RWPE1 (cell line): Measurements from ENCODE around the gene CIAPIN1.

Experiments
- CTCF ChIA-PET: fragments of 350-600 bp; sonication (Branson Sonifier 250); formaldehyde crosslinking; extraction: SDS; loops from one replicate; lab custom pipeline; 2021; lab: Yijun Ruan, JAX
- POLR2A ChIA-PET: fragments of 400-600 bp; formaldehyde crosslinking; extraction: SDS; loops from one replicate; lab custom pipeline; 2020; ENCODE audit warnings: antibody characterized with exemption; ENCODE audit not compliant: low non-redundant PET; lab: Yijun Ruan, JAX
- DNase-seq: peaks from one replicate; pipeline ENCODE4 v3.0.0; 2012; ENCODE audit warnings: low spot score
- H3K27ac ChIP-seq: fragments of 450-650 bp; 2 replicates; pipeline ENCODE4 v1.5.1; 2017
- TF ChIP-seq, protein P1 (sequence below): fragments of 450-650 bp; conservative IDR thresholded peaks from 2 replicates; pipeline ENCODE4 v1.5.1; 2017; ENCODE audit warnings: low read depth, mild to moderate bottlenecking

Gene CIAPIN1

DNA sequence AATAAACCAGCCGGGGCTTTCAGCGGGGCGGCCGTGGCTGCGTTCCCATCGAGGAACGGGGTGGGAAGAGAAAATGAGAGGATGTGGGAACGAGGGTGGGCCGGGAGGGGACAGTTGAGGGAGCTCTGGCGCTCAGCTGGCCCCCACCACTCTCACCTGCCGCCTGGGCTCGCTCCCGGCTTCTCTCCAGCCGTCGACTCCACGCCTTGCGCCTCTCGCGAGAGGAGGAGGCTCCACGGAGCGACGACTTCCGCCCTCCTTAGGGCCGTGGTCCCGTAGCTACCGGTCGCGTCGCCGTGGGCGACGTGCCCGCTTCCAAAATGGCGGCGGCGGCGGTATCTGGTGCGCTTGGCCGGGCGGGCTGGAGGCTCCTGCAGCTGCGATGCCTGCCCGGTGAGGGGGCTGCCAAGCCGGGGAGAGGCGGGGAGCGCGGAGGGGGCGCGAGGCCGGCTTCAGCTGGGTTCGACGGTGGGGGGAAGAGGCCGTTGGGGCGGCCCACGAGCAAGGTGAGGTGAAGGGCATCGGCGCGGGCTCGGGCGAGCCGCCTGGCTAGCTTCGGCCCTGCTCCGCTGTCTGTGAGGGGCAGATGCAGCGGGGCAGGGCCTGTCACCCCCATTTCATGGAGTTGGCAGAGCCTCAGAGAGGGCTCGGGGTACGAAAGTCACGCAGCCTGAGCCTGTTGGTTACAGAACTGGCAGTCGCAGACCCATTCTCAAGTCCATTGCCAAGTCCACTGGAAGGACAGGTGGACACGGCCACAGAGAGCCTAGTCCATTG lies at the start of gene CIAPIN1, which contains the start of gene COQ9:
TSS of gene CIAPIN1 (minus strand) at position 200 of the 777 bp plus-strand sequence. CDS start 6,457 bp downstream, outside the sequence.
TSS of gene COQ9 (plus strand) at position 294 of the 777 bp plus-strand sequence. CDS start at position 321, 27 bp downstream.
- H3K27ac ChIP-seq = peak within 1 kb of the TSS; percentile 84
- CTCF ChIA-PET = interaction anchor here (0.5 to 2.8 kb wide), 6 partner anchors 13 to 1229 kb away, joined by 3 to 14 read pairs (median 6); partner anchors contain the start of gene POLR2C
- POLR2A ChIA-PET = interaction anchor here (0.6 to 1.0 kb wide), 4 partner anchors 16 to 339 kb away, joined by 3 read pairs; no protein-coding TSS in a partner anchor
- DNase-seq = peak; percentile 93
- TF ChIP-seq, protein P1, sequence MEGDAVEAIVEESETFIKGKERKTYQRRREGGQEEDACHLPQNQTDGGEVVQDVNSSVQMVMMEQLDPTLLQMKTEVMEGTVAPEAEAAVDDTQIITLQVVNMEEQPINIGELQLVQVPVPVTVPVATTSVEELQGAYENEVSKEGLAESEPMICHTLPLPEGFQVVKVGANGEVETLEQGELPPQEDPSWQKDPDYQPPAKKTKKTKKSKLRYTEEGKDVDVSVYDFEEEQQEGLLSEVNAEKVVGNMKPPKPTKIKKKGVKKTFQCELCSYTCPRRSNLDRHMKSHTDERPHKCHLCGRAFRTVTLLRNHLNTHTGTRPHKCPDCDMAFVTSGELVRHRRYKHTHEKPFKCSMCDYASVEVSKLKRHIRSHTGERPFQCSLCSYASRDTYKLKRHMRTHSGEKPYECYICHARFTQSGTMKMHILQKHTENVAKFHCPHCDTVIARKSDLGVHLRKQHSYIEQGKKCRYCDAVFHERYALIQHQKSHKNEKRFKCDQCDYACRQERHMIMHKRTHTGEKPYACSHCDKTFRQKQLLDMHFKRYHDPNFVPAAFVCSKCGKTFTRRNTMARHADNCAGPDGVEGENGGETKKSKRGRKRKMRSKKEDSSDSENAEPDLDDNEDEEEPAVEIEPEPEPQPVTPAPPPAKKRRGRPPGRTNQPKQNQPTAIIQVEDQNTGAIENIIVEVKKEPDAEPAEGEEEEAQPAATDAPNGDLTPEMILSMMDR = no peak

DNA sequence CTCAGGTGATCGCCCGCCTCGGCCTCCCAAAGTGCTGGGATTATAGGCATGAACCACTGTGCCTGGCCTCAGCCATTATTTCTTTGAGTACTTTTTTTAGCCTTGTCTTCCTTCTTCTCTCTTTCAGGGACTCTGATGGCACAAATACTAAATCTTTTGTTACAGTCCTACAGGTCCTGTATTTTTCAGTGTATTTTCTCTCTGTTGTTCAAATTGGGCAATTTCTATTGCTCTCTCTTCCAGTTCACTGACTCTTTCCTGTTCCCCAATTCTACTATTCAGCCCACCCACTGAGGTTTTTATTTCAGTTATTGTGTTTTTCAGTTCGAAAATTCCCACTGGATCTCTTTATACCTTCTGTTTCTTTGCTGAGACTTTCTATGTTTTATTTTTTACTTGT lies 46.6 kb upstream of the CIAPIN1 start:
- TF ChIP-seq, protein P1 = no peak
- H3K27ac ChIP-seq = no peak overlapping the region
- no peak for DNase-seq
- POLR2A ChIA-PET = no interaction called here
- CTCF ChIA-PET = no interaction called here

DNA sequence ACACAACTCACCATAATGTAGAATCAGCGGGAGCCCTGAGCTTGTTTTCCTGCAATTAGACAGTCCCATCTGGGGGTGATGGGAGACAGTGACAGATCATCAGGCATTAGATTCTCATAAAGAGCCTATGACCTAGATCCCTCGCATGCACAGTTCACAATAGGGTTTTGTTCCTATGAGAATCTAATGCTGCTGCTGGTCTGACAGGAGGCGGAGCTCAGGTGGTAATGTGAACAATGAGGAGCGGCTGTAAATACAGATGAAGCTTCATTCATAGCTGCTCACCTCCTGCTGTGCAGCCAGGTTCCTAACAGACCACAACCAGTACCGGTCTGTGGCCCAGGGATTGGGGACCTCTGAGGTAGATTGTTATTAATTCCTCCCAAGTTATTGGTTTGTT lies 42.0 kb upstream of the CIAPIN1 start:
- CTCF ChIA-PET = interaction anchor here (0.6 kb wide), 1 partner anchor 20 kb away, joined by 3 read pairs; no protein-coding TSS in a partner anchor
- TF ChIP-seq, protein P1 = no peak
- POLR2A ChIA-PET = no interaction called here

DNA sequence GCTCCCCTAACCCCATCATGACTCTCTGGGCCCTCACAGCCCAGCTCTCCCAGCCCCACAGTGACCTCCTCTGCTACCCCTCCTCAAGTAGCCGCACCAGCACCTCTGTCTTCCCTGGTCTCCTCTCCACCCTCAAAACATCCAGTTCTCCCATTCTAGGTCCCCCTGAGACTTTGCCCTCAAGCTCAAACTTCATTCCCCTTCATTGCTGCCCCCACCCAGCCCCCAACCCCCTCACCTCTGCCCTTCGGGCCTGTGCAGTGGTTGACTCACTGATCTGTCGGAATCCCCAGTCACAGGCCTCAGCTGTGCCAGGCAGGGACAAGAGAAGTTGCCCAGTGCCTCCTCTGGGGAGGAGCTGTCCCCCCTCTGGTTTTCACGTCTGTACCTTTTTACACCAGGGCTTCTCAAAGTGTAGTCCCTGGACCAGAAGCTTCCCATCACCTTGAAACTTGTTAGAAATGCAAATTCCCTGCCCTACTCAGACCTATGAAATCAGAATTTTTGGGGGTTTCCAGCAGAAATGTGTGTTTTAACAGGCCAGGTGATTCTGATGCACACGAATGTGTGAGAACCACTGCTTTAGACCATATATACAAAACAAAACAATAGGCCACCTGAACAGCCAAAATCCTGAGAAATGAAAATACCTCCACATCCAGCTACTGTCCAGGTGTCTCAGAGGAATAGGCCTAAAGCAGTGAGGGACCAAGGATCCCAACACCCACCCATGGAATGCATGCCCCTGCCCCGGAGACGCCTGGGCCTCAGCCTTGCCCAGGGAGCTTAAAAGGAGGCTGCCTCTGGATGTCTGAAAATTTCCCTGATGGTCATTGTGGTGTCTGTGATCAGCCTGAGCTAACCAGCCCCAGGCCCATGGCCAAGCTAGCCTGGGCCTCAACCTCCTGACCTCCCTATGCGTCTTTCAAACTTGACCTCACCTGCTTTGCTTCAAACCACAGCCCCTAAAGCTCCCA lies 40.0 kb upstream of the CIAPIN1 start:
- DNase-seq = no peak
- TF ChIP-seq, protein P1 = no peak
- peak overlapping the region; percentile 24; the same call in 1 of the 2 replicates for H3K27ac ChIP-seq
- ChIA-PET POLR2A (no interaction called here), CTCF (interaction anchor here (0.7 to 1.6 kb wide), 3 partner anchors 14 to 32 kb away, joined by 3 to 7 read pairs (median 3); no protein-coding TSS in a partner anchor)

More for the DNA sequence above, 42.0 kb upstream of the CIAPIN1 start:
- no peak overlapping the region for H3K27ac ChIP-seq
- DNase-seq = no peak

DNA sequence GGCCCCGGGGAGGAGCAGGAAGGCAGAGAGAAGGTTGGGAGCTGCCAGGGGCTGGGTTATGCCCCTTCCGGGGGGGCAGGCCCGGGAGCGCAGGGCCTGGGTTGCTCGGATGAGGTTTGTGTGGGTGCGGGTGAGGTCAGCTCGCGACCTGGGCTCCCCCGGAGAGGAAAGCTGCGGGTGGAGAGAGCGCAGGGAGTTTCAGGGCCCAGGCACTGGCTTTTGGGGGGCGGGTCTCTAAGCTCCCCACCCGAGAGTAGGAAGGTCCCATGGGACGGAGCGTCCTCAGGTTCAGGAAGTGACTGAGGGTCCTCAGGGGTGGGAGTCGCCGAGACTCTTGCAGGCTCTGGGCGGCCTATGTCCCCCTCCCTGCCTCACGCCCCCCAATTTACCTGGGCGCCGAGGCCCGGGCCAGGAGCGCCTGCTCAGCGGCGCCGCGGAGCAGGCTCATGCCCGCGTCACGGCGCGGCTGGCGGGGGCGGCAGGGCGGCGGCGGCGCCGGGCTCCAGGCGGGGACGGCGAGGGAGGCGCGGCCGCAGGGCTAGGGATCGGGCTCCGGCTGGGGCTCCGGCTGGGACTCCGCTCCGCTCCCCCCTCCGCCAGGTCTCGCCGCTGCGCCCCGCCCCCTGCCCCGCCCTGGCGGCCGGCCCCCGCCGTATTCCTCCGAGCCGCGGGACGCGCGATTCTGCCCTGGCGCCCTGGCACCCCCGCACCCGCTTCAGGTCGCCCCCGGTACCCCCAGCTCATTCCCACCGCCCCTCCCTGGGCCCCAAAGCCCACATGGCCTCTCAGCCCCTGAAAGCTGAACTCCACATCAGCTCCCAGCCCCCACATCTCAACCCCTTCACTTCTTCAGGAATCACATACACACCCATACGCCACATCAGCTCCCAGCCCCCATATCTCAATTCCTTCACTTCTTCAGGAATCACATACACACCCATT lies 39.0 kb upstream of the CIAPIN1 start, which contains the start of gene DOK4:
TSS of gene DOK4 (minus strand) at position 578 of the 942 bp plus-strand sequence. CDS start 6,986 bp downstream, outside the sequence.
- ChIA-PET POLR2A (interaction anchor here (1.0 kb wide), 1 partner anchor 24 kb away, joined by 3 read pairs; the partner anchor contains the start of gene POLR2C), CTCF (interaction anchor here (0.6 to 1.6 kb wide), 2 partner anchors 33 to 69 kb away, joined by 5 to 7 read pairs; no protein-coding TSS in a partner anchor)
- peak; percentile 96 for DNase-seq
- TF ChIP-seq, protein P1 = no peak
- H3K27ac ChIP-seq = peak within 1 kb of the TSS; percentile 48; the same call in 1 of the 2 replicates
